Fibroblast of upper back skin (primary cell): ENCODE data around the gene CTNNA2.

Source experiments
- DNase-seq: peaks from one replicate; pipeline ENCODE4 v3.0.0-alpha.2; 2013

The CTNNA2 gene

DNA sequence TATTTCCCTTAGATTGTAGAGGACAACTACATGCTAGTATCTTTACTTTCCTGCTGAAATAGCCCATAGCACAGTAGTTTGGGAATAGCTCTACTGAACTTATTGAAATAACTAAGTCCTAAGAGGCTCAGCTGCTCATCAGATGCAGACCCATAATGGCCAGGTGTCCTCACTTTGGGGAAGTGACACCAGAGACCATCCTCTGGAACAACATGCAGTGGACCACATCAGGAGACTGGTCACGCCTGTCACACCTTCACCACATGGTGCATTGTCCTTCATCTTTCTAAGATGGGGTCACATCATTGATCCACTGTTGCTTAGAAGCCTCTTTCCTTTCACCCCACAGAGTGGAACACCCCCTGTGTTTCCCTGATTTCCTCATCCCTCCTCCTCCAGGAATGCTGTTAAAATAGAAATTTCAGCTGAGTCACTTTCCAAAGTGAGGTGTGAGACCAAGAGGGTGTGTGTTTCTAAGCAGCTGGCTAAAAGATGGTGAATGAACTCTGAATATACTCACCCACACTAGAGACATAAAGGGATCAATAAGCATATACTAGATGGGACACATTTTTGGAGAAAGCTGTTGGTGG is 1006.9 kb downstream of the CTNNA2 start:
- peak; percentile 25 for DNase-seq

DNA sequence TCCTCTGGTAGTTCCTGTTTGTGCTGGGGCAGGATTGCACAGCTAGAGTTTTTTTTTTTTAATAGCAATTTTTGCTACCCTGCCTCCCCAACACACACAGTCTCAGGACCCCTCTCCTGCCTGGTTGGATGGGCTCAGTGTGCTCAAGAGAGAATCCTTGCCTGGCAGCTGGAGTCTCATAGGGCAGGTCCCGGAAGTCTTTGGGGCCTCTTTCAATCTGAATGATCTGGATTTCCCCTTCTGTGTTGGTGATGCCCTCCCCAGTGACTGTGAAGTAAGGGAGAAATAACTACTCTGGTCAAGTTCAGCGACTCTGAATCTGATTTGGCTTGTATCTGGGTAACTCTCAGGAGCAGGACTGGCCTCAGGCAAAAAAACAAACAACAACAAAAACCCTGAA is 1012.3 kb downstream of the CTNNA2 start:
- no peak for DNase-seq

DNA sequence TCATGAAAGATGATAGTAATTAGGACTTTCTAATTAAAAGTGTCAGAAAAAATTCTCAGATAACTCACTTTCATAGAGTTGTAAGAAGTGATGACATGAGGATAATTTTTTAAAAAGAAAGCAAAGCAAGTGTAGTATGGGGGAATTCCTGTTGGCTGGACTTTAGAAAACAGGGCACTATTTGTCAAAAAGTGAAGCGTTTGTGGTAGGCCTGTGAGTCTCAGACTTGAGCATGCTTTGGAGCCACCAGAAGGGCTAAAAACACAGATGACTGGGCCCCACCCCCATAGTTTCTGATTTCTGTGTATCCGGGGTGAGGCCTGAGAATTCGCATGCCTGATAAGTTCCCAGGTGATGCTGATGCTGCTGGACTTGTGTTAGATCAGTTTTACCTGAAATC is 1014.3 kb downstream of the CTNNA2 start:
- no peak for DNase-seq

DNA sequence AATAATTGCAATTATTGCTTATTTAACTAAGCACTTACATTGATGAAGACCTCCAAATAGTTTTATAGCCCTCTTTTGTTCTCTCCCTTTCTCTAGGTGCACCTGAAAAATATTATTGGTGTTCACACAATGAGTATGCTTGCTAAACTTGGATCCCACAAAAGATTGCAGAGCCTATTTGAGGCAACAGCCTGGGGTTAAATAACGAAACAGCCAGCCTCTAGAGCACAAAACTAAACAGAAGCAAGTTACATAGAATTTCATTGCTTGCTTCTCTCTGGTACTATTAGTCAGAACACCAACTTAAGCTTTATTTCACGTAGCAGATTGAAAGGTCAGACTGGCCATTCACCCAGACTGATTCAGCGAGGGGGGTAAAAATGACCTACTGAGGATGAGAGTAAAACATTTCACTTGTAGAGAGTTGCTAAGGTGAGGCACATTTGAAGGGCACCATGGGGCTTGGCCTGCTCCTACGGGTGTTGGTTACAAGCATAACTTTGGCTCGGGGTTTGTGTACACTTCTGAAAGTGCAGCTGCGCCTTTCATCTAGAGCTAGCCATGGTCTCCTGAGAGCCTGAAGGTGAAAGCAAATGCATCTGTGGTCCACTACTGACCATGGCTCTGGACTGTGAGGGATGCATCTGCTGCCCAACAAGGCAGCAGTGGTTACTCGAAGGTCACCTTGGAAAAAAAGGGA is 1016.8 kb downstream of the CTNNA2 start:
- no peak for DNase-seq

DNA sequence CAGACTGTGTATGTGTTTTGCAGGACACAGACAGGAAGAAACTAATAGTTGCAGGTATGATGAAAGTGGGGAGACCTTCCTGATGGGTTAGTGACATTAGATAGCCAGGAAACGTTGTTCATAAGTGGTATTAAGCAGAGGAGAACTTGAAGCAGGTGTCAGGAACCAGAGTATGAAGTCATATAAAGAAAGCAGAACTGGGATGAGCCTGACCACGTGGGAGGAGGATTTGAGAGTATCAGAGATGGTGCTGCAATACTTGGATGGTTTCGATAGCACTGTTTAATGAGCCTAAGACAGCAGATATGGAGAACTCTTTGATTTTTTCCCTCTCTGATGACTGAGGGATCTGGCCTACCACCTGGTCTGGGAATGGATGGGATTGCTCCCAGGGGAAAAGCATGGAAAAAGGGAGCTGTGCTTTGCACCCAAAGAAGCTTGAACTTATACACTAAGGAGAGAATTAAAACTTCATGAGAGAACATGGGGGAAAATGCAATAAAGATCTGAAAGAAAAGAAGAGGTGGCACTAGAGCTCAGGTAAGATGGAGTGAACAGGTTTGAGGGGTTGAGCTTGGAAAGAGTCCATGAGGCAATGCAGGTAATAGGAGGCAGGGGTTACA is 1017.7 kb downstream of the CTNNA2 start:
- DNase-seq: no peak

DNA sequence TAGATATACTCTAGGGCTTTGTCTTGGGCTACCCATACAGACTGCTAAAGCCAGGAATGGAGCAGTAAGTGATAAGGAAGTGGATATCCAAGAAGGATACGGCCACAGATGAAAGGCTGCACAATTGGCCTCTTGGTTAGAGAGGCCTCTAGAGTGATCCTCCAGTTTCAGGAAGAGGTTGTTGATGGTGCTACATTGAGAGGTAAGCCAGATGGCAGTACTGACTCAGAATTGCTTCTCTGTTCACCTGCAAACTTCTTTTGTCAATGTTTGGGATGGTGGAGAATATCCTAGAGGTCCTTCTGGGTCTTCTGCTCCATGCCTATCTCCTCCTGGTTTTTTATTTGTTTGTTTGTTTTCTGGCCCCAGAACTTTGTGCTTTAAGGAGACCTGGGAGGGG is 1018.5 kb downstream of the CTNNA2 start:
- DNase-seq: no peak

DNA sequence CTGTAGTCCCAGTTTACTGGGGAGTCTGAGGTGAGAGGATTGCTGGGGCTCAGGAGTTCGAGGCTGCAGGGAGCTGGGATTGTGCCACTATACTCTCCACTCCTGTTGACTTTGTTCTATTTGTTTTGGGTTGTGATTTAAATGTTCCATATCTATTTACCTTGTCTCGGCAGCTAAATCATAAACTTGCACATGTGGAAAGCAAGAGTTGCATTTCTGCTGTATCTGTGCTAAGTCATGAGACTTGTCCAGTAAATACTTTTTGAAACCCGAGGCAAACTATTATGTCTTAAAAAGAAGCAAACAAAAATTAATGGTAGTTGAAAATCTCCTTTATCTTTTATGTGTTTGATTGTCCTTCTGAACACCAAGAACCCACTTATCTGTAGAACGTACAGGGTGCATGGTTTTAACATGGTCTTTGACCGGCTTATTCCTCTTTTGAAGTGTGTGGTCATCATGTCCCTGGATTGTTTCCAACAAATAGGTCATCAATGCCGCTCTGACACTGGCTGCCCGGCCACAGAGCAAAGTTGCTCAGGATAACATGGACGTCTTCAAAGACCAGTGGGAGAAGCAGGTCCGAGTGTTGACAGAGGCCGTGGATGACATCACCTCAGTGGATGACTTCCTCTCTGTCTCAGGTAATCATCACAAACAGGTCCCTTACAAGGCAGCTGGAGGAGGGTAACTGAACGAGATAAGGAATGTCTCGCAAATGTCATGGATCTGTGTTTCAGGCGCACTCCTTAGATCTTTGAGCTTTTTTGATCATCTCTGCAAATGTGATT is 1032.8 kb downstream of the CTNNA2 start:
- DNase-seq: no peak

DNA sequence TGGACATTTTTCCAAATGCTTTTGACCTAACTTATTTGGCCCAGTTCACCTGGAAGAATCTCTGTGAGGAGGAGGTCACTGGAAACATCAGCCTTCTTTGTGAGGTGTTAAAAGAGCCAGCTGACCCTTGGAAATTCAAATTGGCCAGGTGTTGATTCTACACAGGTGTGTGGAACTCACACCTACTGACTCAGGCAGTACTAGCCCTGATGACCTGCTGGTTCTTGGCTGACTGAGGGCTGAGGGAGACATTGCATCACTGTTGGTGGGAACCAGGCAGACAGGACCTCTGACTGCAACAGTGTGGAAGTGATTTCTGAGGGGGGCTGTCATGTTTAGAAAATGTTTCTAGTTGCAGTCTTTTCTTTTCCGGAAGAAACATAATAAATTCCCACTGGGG is 1033.9 kb downstream of the CTNNA2 start:
- no peak for DNase-seq

DNA sequence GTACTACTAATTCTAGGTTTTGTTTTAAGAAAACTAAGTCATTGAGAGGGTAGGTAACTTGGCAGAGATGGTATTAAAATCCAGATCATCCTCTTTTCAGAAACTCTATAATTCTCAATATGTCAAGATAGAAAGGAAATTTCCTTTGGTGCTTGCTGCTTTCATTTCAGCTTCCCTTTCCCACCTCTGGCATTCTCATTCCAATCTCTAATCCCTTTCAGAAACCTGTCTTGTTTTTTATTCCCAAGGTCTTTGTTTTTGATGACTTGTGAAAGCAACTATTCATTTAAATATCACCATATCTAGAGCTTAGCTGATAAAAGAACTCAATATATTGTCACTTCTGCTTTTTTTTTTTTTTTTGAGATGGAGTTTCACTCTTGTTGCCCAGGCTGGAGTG is 1034.5 kb downstream of the CTNNA2 start:
- DNase-seq: no peak

DNA sequence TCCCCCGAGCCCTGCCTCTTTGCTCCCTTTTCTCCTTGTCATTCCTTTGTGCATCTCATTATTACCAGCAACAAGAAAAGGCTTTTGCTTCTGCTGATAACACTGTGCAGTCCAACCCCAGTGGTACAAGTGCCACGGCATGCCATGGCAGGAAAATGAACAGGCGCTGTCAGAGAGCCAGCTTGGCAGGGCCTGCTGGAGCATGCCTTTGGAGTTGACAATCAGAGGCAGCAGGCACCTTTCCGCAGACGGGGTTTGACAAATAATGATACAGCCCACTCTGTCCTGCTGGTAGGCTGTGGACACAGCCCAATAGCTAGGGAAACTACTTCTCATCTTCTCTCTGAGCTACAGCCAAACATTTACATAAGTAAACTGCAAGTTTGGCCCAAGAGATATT is 1035.6 kb downstream of the CTNNA2 start:
- DNase-seq: no peak

DNA sequence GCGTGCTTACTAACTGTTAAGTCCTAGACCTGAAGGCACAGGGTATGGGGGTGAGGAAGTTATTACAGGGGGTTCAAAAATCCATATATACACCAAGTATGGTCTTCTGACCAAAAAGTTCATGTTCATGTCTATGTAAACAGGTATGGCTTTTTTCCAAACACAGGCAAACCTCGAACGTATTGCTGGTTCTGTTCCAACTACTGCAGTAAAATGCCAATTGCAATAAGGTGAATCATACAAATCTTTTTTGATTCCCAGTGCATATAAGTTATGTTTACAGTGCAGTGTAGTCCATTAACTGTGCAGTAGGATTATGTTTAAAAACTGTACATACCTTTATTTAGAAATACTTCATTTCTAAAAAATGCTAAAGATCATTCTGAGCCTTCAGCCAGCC is 1037.0 kb downstream of the CTNNA2 start:
- no peak for DNase-seq

DNA sequence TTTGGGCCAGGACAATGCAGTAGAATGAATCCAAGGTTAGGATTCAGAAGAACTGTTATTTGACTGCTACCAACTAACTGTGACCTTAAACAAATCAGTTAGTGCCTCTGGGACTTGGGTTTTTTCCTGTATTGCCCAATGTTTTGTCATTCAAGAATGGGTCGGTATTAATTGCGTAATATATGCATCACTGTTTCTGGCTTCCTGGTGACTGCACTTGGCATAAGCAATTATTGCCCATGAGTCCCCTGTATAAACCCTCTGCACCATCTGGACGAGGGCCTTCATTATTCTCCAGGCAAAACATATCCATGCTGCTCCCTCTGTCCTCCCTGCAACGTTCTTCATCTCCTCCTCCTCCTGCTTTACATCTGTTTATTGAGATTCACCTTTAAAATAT is 1047.5 kb downstream of the CTNNA2 start:
- no peak for DNase-seq

DNA sequence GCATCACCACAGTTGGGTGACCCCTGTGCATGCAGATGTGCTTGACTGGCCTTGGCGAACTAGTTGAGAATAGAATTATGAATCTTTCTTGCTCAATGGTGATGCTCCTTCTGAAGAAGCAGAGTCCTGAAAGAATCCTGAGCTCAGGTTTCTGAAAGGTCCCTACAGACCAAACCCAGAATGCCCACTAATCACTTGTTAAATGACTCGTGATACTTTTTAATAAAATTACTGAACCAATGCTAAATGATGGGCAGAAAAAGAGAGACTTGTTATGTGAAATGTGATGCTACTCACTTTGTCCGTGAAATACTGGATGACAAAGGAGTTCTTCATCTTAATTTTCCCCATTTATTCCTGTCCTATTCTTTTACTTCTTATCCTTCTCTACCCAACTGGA is 1055.2 kb downstream of the CTNNA2 start:
- DNase-seq: no peak

DNA sequence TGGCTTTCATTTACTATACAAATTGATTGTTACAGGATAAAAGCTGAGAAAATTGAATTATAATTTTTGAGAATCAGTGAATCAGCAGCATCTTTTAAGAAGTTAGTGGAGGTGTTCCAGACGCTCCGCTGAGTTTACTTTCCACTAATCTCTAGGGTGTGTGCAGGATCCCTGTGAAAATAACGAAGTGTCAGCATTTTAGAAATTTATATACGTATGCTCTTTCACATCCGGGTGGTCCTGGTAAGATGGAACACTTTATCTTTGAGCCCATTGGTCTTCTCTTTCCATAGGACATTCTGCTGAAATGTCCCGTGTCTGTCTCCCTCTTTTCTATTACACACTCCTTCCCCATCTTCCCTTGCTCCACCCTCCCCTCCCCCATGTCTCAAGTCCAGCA is 1060.3 kb downstream of the CTNNA2 start:
- DNase-seq: no peak

DNA sequence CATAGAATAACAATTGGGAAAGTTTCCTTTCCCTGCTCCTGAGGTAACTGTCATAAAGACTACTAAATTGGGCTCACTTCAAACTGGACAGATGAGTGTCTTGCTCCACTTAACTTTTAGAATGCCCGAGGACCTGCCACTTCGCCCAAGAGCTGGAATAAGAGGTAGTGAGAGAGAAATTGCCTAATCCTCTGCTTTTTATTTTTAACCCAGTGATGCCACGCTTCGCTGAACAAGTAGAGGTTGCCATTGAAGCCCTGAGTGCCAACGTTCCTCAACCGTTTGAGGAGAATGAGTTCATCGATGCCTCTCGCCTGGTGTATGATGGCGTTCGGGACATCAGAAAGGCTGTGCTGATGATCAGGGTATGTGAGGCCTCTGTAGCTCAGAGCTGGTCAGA is 1061.1 kb downstream of the CTNNA2 start:
- no peak for DNase-seq

DNA sequence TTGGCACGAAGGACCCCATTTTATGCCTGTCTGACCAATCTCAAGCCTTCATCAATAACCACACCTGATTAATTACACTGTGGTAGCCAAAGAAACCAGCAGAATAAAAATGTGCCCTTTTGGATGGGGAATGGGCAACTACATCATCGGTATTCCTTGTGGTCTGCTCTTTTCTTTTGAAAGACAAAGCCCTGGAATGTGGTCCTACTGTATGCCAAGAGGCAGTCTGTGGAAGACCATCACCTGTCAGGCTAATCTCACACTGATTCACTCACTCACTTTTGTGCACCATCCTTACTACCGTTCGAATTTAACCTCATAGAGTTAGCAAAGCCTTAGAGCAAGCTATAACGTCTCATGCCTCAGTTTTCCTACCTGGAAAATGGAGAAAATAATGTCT is 1066.9 kb downstream of the CTNNA2 start:
- DNase-seq: no peak

DNA sequence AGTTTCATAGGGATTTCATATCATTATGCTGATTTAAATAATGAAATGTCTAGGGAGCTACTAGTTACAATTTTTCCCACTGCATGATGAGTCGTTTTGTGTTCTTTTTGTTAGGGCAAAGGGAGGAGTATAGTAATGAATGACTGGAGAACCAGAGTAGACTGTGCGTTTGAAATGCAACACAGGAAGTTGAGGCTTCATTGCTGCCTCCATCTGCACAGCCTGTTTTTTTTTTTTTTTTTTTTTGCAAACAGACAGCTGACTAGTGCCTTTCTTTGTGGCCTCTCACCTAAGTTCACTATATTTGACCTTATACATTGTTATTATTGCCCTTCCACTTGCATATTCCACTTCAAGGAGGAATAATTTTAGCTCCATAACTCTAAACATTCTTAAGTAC is 1078.4 kb downstream of the CTNNA2 start:
- DNase-seq: no peak

DNA sequence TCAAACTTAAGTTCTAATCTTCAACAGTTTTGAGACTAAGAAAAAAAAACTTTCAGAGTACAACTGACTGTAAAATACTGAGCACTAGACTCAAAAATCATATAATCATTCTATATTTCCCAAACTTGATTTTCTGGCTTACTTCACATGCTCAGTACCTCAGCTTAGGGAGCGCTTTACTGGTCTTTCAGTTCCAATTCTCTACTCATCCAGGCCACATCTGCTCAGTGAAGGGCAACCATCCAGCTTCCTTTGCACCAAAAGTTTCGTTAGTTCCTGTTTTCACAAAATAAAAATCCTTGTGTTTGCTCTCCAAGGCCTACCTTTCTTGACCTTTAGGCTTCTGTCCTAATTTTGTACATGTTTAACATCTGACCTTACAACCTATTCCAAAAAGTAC is 1079.3 kb downstream of the CTNNA2 start:
- no peak for DNase-seq

DNA sequence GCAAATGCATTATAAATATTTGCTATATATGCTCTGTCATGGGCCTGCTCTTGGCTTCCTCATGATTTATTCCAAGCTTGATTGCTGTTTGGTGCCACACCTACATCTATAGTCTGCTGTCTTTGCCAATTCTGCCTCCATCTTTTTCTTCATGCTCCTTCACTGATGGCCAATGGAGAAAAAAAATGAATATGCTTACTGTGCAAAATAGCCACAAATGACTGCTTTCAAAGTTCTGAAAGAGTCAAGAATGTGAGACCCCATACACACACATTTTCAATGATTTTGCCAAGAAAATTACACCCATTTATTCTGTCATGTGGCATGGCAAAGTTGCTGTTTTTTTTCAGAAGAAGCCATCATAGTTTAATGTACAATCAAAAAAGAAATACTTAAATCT is 1097.3 kb downstream of the CTNNA2 start:
- DNase-seq: no peak

DNA sequence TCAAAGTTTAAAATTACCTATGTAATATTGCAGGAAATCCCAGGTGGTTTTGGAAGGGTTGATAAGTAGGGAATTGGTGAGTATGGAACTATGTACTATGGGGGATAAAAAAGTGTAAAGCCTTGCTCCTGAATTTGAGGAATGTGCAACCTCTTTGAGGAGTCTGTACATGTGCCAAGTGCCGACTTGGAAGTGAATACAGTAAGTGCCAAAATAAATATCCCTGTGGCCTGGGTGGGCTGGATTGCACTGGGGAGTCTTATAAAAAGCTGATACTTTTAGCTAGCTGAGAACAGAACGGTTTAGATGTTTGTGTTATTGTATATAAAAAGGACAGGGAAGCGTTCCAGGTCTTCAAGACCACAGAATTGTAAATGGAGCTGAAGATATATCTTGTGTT is 1108.8 kb downstream of the CTNNA2 start:
- no peak for DNase-seq

DNA sequence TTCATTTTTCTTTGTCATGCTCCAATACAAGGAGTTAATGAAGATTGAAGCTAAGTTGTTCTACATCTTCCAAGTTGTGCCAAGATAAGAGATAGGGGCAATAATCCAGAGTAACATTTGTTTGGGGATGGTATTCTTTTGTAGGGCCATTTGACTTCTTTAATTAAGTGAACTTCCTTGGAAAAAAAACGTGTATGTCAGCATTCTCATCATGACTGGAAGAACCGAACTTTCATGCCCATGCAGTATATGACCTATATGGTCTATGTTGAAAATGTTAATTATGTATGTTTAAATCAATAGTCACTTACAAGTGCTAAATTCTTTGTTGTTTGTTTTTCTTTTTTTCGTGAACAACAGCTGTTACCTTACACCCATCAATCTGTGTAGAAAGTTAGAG is 1111.2 kb downstream of the CTNNA2 start:
- no peak for DNase-seq

DNA sequence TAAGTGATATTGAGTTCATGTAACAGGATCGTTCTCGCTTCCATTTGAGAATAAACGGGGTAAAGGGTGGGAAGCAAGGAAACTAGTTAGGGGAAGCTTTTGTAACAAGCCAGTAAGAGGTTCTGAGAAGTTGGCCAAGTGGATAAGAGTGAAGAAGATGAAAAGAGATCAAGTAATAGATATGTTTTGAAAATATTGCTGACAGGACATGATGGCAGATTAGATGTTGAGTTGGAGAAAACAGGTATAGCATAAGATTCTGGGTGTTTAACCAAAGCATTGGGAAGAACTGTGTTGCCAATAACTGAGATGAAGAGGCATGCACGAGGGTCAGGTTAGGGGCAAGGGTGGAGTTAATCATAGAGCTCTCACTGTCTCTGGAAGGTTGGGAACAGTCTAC is 1121.7 kb downstream of the CTNNA2 start:
- no peak for DNase-seq

DNA sequence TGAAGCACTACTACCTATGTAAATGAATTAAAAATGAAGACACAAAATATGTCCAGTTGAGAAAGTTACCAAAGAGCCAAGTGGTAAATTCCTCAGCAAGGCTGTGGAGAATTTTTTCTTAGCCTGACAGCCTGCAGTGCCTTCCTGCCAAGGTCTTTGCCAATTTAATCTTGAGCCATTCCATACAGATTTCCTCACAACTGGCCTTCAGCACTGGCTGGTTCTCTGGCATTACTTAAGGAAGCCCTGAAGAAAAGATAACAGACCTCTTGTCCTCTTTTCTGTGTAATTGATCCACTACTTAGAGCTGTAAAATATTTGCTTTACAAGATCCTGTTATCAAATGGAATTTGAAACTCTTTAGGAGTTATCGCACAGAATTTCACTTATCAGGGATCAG is 1125.9 kb downstream of the CTNNA2 start:
- no peak for DNase-seq

DNA sequence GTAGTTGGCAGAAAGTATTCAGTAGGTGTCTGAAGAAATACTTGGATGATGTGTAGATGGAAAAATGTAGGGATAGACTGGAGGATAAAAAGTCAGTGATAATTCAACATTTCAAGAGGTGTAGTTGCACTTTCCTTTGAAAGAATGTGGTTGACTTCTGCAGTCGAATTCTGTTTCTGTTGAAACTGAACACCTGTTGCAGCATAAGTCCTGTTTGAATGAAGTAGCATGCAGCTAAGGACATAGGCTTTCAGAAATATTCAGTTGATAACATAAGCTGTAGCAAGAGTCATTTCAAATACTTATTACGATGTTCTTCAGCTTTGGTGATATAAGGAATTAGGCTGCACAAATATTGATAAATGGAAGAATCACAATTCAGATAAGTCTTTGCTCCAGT is 1129.6 kb downstream of the CTNNA2 start:
- DNase-seq: no peak
